Caco-2 (cell line): ENCODE results near the gene TPPP2. TPM values are rescaled to one million over a fixed set of nuclear protein-coding genes. Genes with fewer than 3 reads are reported as not detected.

Source experiments
- BruUV-seq: library from RNA; stranded (reverse); fragments of 400-500 nt; replicated peaks from 2 replicates; lab custom pipeline; 2021; lab: Mats Ljungman, UMichigan
- CTCF ChIA-PET: fragments of 300-600 bp; sonication (Branson Sonifier 250); formaldehyde crosslinking; loops from one replicate; lab custom pipeline; 2022; ENCODE audit warnings: antibody characterized with exemption; lab: Charles Lee
- POLR2A ChIA-PET: fragments of 300-600 bp; sonication (Branson Sonifier 250); formaldehyde crosslinking; loops from one replicate; lab custom pipeline; 2022; ENCODE audit warnings: antibody characterized with exemption; lab: Charles Lee
- DNase-seq, 2 experiments: peaks; one replicate each; pipeline versions ENCODE4 v3.0.0 to v3.0.0-alpha.2; 2020 to 2022
- H3K27me3 ChIP-seq: replicated peaks from 2 replicates; pipeline ENCODE4 v1.6.0; 2011; ENCODE audit warnings: low read length; ENCODE audit not compliant: control insufficient read depth, insufficient read depth
- H3K36me3 ChIP-seq: 2 replicates; pipeline ENCODE4 v1.5.1; 2011; ENCODE audit warnings: low read length; ENCODE audit not compliant: control insufficient read depth, insufficient read depth
- H3K4me1 ChIP-seq: fragments of 250-450 bp; sonication (Bioruptor Pico); 2 replicates; pipeline ENCODE4 v1.5.1; 2020; ENCODE audit warnings: mild to moderate bottlenecking
- H3K4me3 ChIP-seq: 2 replicates; pipeline ENCODE4 v1.5.1; 2011; ENCODE audit warnings: low read depth, mild to moderate bottlenecking, control low read depth, low read length
- H3K9me3 ChIP-seq: fragments of 250-450 bp; sonication (Bioruptor Pico); 2 replicates; pipeline ENCODE4 v1.5.1; 2020; ENCODE audit warnings: mild to moderate bottlenecking, moderate library complexity
- H3K27ac Mint-ChIP-seq: one replicate; pipeline ENCODE4 v1.8.0; 2022; ENCODE audit warnings: mixed read lengths; ENCODE audit not compliant: unreplicated experiment
- H3K27me3 Mint-ChIP-seq: one replicate; pipeline ENCODE4 v1.8.0; 2022; ENCODE audit warnings: mixed read lengths; ENCODE audit not compliant: insufficient read depth, unreplicated experiment
- H3K36me3 Mint-ChIP-seq: one replicate; pipeline ENCODE4 v1.8.0; 2022; ENCODE audit warnings: mild to moderate bottlenecking, mixed read lengths; ENCODE audit not compliant: insufficient read depth, unreplicated experiment
- H3K4me1 Mint-ChIP-seq: one replicate; pipeline ENCODE4 v1.8.0; 2022; ENCODE audit warnings: low read depth, mixed read lengths; ENCODE audit not compliant: unreplicated experiment
- H3K4me3 Mint-ChIP-seq: one replicate; pipeline ENCODE4 v1.8.0; 2022; ENCODE audit warnings: mild to moderate bottlenecking, moderate library complexity, mixed read lengths; ENCODE audit not compliant: unreplicated experiment
- H3K9me3 Mint-ChIP-seq: one replicate; pipeline ENCODE4 v1.8.0; 2022; ENCODE audit warnings: mixed read lengths; ENCODE audit not compliant: unreplicated experiment
- intact Hi-C: fragments of 100-400 bp; cut with micrococcal nuclease; formaldehyde crosslinking; loops from one replicate; pipeline ENCODE4 v1.10.0; 2022; ENCODE audit not compliant: unreplicated experiment
- total RNA-seq: library from RNA; stranded (reverse); gene quantifications from 2 replicates; pipeline ENCODE4 v1.2.3, GENCODE V29; 2022
- TF ChIP-seq, protein P1 (sequence below), 2 experiments: fragments of 200-600 bp in 1 of 2; IDR thresholded peaks; 1 replicate in 1 of 2; 2 replicates in 1 of 2; pipeline versions ENCODE4 v1.5.1 to v1.8.0; 2011 to 2022; ENCODE audit warnings: antibody characterized with exemption in 1 of 2, control low read depth in 1 of 2, inconsistent platforms in 1 of 2, low read depth in 1 of 2, low read length in 1 of 2, mild to moderate bottlenecking in 1 of 2, moderate library complexity in 1 of 2; ENCODE audit not compliant: insufficient read depth in 1 of 2, severe bottlenecking in 1 of 2, unreplicated experiment in 1 of 2

Gene TPPP2
- total RNA-seq, 1 experiment from 2014 or later, result not detected

GRCh38 chr14:20997564-20997963 lies 32.5 kb upstream of the TPPP2 start:
- H3K9me3 Mint-ChIP-seq, result no peaks in the 10 kb centered on the region
- H3K27me3 ChIP-seq, result no peaks in the 10 kb centered on the region
- H3K27me3 Mint-ChIP-seq, result no peaks in the 10 kb centered on the region
- H3K9me3 ChIP-seq, result no peaks in the 10 kb centered on the region
- ChIA-PET POLR2A (interaction anchor here (0.6 kb wide), 1 partner anchor 90 kb away, joined by 3 read pairs; no protein-coding TSS in a partner anchor), CTCF (interaction anchor here (0.5 to 3.1 kb wide), 6 partner anchors 17 to 580 kb away, joined by 3 to 22 read pairs (median 6); no protein-coding TSS in a partner anchor)
- intact Hi-C loops, result no loop called here
- peaks cover under 1% of the 10 kb centered on the region for H3K36me3 ChIP-seq
- H3K36me3 Mint-ChIP-seq, result peaks cover 38% of the 10 kb centered on the region
- no peak for DNase-seq
- H3K4me3 Mint-ChIP-seq, result no peak overlapping the region
- no TSS peak for BruUV-seq
- TF ChIP-seq, protein P1, sequence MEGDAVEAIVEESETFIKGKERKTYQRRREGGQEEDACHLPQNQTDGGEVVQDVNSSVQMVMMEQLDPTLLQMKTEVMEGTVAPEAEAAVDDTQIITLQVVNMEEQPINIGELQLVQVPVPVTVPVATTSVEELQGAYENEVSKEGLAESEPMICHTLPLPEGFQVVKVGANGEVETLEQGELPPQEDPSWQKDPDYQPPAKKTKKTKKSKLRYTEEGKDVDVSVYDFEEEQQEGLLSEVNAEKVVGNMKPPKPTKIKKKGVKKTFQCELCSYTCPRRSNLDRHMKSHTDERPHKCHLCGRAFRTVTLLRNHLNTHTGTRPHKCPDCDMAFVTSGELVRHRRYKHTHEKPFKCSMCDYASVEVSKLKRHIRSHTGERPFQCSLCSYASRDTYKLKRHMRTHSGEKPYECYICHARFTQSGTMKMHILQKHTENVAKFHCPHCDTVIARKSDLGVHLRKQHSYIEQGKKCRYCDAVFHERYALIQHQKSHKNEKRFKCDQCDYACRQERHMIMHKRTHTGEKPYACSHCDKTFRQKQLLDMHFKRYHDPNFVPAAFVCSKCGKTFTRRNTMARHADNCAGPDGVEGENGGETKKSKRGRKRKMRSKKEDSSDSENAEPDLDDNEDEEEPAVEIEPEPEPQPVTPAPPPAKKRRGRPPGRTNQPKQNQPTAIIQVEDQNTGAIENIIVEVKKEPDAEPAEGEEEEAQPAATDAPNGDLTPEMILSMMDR (IDR thresholded peaks at IDR 0.05; ENCODE audit: insufficient read depth in 1 of 2, low read depth in 1 of 2, low read length in 1 of 2, severe bottlenecking in 1 of 2, unreplicated experiment in 1 of 2), result no peak
- H3K4me1 Mint-ChIP-seq, result peaks cover 9% of the 10 kb centered on the region
- H3K4me1 ChIP-seq, result peaks cover 17% of the 10 kb centered on the region; the same call in 1 of the 2 replicates
- H3K4me3 ChIP-seq, result no peak overlapping the region
- H3K27ac Mint-ChIP-seq, result no peak overlapping the region

- intact Hi-C loops, result no loop called here
- no peaks in the 10 kb centered on the region for H3K36me3 ChIP-seq
- H3K9me3 Mint-ChIP-seq, result no peaks in the 10 kb centered on the region
- H3K27me3 Mint-ChIP-seq, result no peaks in the 10 kb centered on the region
- CTCF ChIA-PET, result interaction anchor here (1.3 to 3.1 kb wide), 5 partner anchors 17 to 141 kb away, joined by 5 to 22 read pairs (median 7); no protein-coding TSS in a partner anchor
- no peak overlapping the region for H3K4me3 ChIP-seq
- peaks cover 9% of the 10 kb centered on the region for H3K4me1 Mint-ChIP-seq
- DNase-seq, result peak in 1 of 2 experiments; percentile 25
- H3K27ac Mint-ChIP-seq, result no peak overlapping the region
- no peak overlapping the region for H3K4me3 Mint-ChIP-seq
- BruUV-seq, result no TSS peak
- peaks cover 34% of the 10 kb centered on the region for H3K36me3 Mint-ChIP-seq
- no peaks in the 10 kb centered on the region for H3K27me3 ChIP-seq
- POLR2A ChIA-PET, result no interaction called here
- TF ChIP-seq, protein P1 (IDR thresholded peaks at IDR 0.05; ENCODE audit: insufficient read depth in 1 of 2, low read depth in 1 of 2, low read length in 1 of 2, severe bottlenecking in 1 of 2, unreplicated experiment in 1 of 2), result no peak
- peaks cover 17% of the 10 kb centered on the region; the same call in 1 of the 2 replicates for H3K4me1 ChIP-seq
- H3K9me3 ChIP-seq, result no peaks in the 10 kb centered on the region
Observed at GRCh38 chr14:20998139-20998538, 31.9 kb upstream of the TPPP2 start.

DNA sequence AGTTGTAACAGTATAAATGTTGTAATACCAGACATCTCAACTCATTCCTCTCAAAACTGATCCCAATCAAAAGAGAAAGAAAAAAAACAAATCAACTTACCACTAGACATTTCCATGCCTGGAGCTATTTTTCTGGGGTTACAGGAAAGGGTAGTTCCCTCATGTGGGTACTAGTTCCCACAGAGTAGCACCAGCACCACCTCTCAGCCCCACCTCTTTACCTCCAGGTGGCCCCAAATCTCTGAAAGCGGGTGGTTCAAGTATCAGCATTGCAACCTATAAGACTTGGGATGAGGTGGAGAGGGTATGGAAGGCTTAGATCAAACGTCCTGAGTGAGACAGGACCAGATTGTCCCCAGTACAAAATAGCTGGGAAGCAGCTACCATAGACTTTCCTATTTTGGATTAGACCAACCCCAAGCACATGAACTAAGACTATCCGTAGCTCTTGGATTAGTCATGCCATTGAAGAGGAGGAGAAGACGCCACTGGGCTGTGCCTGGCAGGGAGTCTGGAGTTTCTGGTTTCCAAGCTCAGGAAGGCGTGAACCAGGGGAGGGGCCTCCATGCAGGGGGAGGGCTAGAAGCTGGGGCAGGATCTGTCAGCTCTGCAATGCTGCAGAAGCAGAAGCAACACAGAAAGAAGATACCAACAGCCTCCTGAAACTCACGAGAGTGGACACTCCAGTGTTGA lies 31.2 kb upstream of the TPPP2 start, which contains the start of gene SLC39A2:
Gene SLC39A2 (plus strand): TSS at position 620 of the 693 bp plus-strand sequence. CDS start 154 bp downstream, outside the sequence.
- no peaks in the 10 kb centered on the region for H3K9me3 ChIP-seq
- Mint-ChIP-seq H3K36me3 (peaks cover 27% of the 10 kb centered on the region), H3K9me3 (no peaks in the 10 kb centered on the region), H3K4me1 (peaks cover 9% of the 10 kb centered on the region), H3K27me3 (no peaks in the 10 kb centered on the region), H3K27ac (no peak within 1 kb of the TSS), H3K4me3 (no peak within 1 kb of the TSS)
- POLR2A ChIA-PET, result interaction anchor here (0.5 to 0.6 kb wide), 2 partner anchors 26 to 384 kb away, joined by 3 to 6 read pairs; no protein-coding TSS in a partner anchor
- H3K27me3 ChIP-seq, result no peaks in the 10 kb centered on the region
- CTCF ChIA-PET, result interaction anchor here (1.5 to 3.1 kb wide), 4 partner anchors 16 to 141 kb away, joined by 6 to 22 read pairs (median 11); no protein-coding TSS in a partner anchor
- TF ChIP-seq, protein P1 (IDR thresholded peaks at IDR 0.05; ENCODE audit: insufficient read depth in 1 of 2, low read depth in 1 of 2, low read length in 1 of 2, severe bottlenecking in 1 of 2, unreplicated experiment in 1 of 2), result no peak
- intact Hi-C loops, result no loop called here
- no peaks in the 10 kb centered on the region for H3K36me3 ChIP-seq
- H3K4me1 ChIP-seq, result peaks cover 17% of the 10 kb centered on the region; the same call in 1 of the 2 replicates
- H3K4me3 ChIP-seq, result no peak within 1 kb of the TSS
- BruUV-seq, result no TSS peak
- no peak for DNase-seq
